Gastrocnemius medialis (tissue), 4 donors: Measurements from ENCODE around the gene CDKL5. TPM values are rescaled to one million over a fixed set of nuclear protein-coding genes. Genes with fewer than 3 reads are reported as not detected.

Experiments
- ATAC-seq, 2 donors: fragments of 150-250 bp; one replicate each; pipeline ENCODE4 v1.9.1; 2016
- DNase-seq, 2 donors: peaks; one replicate each; pipeline ENCODE4 v3.0.0-alpha.2; 2019
- H3K27ac ChIP-seq, 4 donors: fragments of 200-600 bp; sonication (generic); 1 replicate in 1 of 4; 2 replicates in 3 of 4; pipeline ENCODE4 v1.5.1; 2016 to 2018; ENCODE audit warnings: mild to moderate bottlenecking in 2 of 4, moderate library complexity in 1 of 4
- H3K27me3 ChIP-seq, 3 donors: fragments of 200-600 bp; sonication (generic) in 2 of 3; 1 replicate in 1 of 3; 2 replicates in 2 of 3; pipeline versions ENCODE4 v1.5.1 to v1.6.0; 2016 to 2019; ENCODE audit warnings: mild to moderate bottlenecking in 1 of 3, moderate library complexity in 1 of 3
- H3K36me3 ChIP-seq, 2 donors: fragments of 200-600 bp; sonication (generic) in 1 of 2; one replicate each; pipeline ENCODE4 v1.5.1; 2017 to 2018
- H3K4me1 ChIP-seq, 2 donors: fragments of 200-600 bp; sonication (generic) in 1 of 2; one replicate each; pipeline ENCODE4 v1.5.1; 2016 to 2017; ENCODE audit warnings: mild to moderate bottlenecking in 2 of 2
- H3K4me3 ChIP-seq, 4 donors: fragments of 200-600 bp; sonication (generic) in 3 of 4; 1 replicate in 1 of 4; 2 replicates in 3 of 4; pipeline ENCODE4 v1.5.1; 2016 to 2019; ENCODE audit warnings: mild to moderate bottlenecking in 2 of 4
- H3K9me3 ChIP-seq, 3 donors: fragments of 200-600 bp; sonication (generic) in 2 of 3; 1 replicate in 1 of 3; 2 replicates in 2 of 3; pipeline ENCODE4 v1.5.1; 2016 to 2019
- POLR2A ChIP-seq, 2 donors: fragments of 450-650 bp; IDR thresholded peaks; one replicate each; pipeline ENCODE4 v1.6.1; 2017; ENCODE audit warnings: antibody characterized with exemption in 2 of 2, mild to moderate bottlenecking in 2 of 2, moderate library complexity in 2 of 2
- in situ Hi-C, 4 donors: fragments of 200-750 bp; cut with MboI; loops; one replicate each; pipeline versions ENCODE4 v1.15.0 to v1.8.0; 2017; ENCODE audit warnings: low sequenced_read_pairs in 4 of 4
- intact Hi-C: fragments of 100-400 bp; cut with DNase I; formaldehyde crosslinking; loops from one replicate; pipeline ENCODE4 v1.15.1; 2023; ENCODE audit warnings: low total_unique reads
- total RNA-seq, 4 donors: library from RNA; depleted of rRNA; stranded (reverse); fragments of >200 nt; gene quantifications; one replicate each; pipeline versions ENCODE4 v1.1.0 to v1.2.3, GENCODE V29; 2016
- TF ChIP-seq, protein P1 (sequence below), 5 experiments: fragments of 450-650 bp in 3 of 5; fragments of 200-600 bp in 2 of 5; sonication (generic) in 2 of 5; IDR thresholded peaks in 4 of 5; conservative IDR thresholded peaks in 1 of 5; 1 replicate in 4 of 5; 2 replicates in 1 of 5; pipeline ENCODE4 v1.5.1; 2016 to 2019; ENCODE audit warnings: antibody characterized with exemption in 5 of 5, mild to moderate bottlenecking in 3 of 5, moderate library complexity in 3 of 5

The CDKL5 gene
- total RNA-seq, 4 donors from 2014 or later, result 1.5 to 3.0 (median 2.8) TPM

DNA sequence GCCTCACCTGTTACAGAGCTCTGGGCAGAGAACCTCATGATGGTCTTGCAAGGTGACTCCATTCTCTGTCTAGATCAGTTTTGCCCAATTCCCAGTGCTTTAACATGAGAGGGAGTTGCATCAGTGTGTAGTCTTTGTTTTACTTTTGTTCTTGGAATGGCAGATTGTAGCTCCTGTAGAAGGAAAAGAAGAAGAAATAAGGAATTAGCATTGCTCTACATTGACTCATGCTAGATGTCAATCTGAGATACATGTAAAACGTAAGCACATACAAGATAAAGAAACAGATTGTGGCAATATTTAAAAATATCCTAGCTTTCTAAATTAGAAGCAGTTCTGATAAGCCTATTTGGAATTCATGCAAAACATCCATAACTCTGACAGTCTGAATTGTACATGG, 266.0 kb downstream of the CDKL5 start:
- no peak for DNase-seq
- Histone ChIP-seq H3K36me3 (no peaks in the 10 kb centered on the region), H3K4me3 (no peak overlapping the region), H3K27ac (no peak overlapping the region), H3K9me3 (no peaks in the 10 kb centered on the region), H3K27me3 (no peaks in the 10 kb centered on the region), H3K4me1 (no peaks in the 10 kb centered on the region)
- in situ Hi-C loops, result loop anchor here in 3 of 4 donors (25.0 kb wide), 2 partner anchors 196 to 279 kb away; no protein-coding TSS in a partner anchor
- no peak for ATAC-seq
- intact Hi-C loops, result no loop called here
- TF ChIP-seq POLR2A (IDR thresholded peaks at IDR 0.05), result no peak

DNA sequence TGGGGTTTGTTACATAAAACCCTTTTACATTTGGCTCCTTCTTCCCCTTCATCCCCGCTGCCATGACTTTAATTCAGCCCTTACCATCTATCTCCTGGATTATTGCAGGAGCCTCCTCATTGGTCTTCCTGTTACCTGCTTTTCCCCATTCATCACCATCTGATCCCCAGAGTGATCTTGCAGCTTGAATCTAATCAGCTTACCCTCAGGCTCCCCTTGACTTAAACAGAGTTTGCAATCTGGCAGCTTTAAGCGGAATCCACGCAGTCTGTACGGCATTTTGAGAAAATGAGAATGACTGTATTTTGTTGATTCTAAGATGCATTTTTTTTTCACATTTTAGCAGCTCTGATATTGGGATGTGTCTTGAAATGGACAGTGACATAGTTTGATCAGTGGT, 267.1 kb downstream of the CDKL5 start:
- no peak for ATAC-seq
- intact Hi-C loops, result no loop called here
- in situ Hi-C loops, result loop anchor here in 3 of 4 donors (25.0 kb wide), 2 partner anchors 195 to 280 kb away; no protein-coding TSS in a partner anchor
- Histone ChIP-seq H3K4me3 (no peak overlapping the region), H3K27ac (no peak overlapping the region), H3K36me3 (no peaks in the 10 kb centered on the region), H3K4me1 (no peaks in the 10 kb centered on the region), H3K9me3 (no peaks in the 10 kb centered on the region), H3K27me3 (no peaks in the 10 kb centered on the region)
- TF ChIP-seq POLR2A (IDR thresholded peaks at IDR 0.05), result no peak
- TF ChIP-seq, protein P1, sequence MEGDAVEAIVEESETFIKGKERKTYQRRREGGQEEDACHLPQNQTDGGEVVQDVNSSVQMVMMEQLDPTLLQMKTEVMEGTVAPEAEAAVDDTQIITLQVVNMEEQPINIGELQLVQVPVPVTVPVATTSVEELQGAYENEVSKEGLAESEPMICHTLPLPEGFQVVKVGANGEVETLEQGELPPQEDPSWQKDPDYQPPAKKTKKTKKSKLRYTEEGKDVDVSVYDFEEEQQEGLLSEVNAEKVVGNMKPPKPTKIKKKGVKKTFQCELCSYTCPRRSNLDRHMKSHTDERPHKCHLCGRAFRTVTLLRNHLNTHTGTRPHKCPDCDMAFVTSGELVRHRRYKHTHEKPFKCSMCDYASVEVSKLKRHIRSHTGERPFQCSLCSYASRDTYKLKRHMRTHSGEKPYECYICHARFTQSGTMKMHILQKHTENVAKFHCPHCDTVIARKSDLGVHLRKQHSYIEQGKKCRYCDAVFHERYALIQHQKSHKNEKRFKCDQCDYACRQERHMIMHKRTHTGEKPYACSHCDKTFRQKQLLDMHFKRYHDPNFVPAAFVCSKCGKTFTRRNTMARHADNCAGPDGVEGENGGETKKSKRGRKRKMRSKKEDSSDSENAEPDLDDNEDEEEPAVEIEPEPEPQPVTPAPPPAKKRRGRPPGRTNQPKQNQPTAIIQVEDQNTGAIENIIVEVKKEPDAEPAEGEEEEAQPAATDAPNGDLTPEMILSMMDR (IDR thresholded peaks at IDR 0.05 in 4 of 5, conservative IDR thresholded peaks at IDR 0.05 in 1 of 5), result no peak
- no peak for DNase-seq

DNA sequence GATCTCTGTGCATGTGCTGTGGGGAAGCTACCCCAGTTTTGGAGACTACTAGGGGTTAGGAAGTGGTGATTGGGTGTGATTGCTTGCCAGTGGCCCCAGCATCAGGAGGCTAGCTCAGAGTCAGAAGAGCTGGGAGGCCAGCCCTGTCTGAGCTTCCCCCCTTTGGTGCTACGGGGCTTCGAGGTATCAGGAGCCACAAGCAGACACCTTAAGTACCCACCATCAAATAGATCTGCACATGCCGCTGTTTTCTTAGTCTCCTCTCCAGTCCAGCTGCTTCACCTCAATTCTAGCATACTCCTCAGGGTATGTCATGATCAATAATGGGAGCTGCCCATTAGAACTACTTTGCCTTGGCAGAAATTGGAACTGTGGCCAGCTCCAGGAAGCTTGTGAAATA, 271.2 kb downstream of the CDKL5 start:
- TF ChIP-seq POLR2A (IDR thresholded peaks at IDR 0.05), result no peak
- TF ChIP-seq, protein P1 (IDR thresholded peaks at IDR 0.05 in 4 of 5, conservative IDR thresholded peaks at IDR 0.05 in 1 of 5), result no peak

DNA sequence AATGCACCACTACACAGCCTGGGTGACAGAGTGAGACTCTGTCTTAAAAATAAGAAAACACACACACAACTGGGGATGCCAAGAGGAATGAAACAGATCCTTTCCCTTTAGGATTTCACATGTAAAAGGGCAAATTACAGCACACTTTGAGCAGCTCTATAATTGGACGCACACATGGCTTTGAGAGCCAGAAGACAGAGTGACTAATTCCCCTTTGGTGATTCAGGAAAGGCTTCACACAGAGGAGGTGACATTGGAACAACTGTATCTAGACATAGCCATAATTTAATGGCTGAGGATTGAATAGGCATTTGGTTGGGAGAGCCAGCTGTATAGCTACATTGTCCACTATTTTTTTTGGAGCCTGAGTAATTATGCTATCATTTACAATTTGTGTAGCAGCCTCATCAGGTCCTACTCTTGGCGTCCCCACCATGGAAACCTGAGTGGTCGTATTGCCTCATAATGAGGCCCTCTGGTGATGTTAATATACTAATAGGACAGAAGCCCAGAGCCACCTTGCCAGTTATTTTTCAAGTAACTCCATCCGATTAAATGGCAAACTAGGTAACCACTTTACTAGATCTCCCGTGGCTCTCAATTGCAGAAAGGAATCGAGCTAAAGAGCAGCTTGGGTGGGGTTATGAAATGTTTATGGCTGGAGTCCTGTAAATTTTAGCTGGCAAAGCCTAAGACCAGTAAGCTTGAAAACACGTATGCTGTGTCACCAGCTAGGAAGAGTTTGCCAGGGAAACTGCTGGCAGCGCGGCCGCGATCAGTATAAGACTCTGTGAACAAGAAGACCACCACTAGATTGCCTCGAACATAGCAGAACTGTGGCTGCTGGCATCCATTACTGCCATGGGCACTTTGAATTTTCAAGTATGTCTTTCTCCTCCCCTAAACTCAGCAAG, 273.6 kb downstream of the CDKL5 start:
- peak; percentile 89 to 92 for ATAC-seq
- H3K36me3 ChIP-seq, result no peaks in the 10 kb centered on the region
- H3K4me1 ChIP-seq, result no peaks in the 10 kb centered on the region
- peak overlapping the region; percentile 60 to 75 (median 72) for H3K27ac ChIP-seq
- no peak overlapping the region for H3K4me3 ChIP-seq
- in situ Hi-C loops (loop anchor here in 3 of 4 donors (25.0 kb wide), 2 partner anchors 188 to 287 kb away; no protein-coding TSS in a partner anchor), intact Hi-C loops (loop anchor here (2.0 kb wide), 4 partner anchors 22 to 196 kb away; no protein-coding TSS in a partner anchor)
- TF ChIP-seq, protein P1 (IDR thresholded peaks at IDR 0.05 in 4 of 5, conservative IDR thresholded peaks at IDR 0.05 in 1 of 5), result no peak
- no peak for TF ChIP-seq POLR2A (IDR thresholded peaks at IDR 0.05)
- no peaks in the 10 kb centered on the region for H3K27me3 ChIP-seq
- DNase-seq, result peak in 1 of 2 donors; percentile 22
- no peaks in the 10 kb centered on the region for H3K9me3 ChIP-seq

More for the DNA sequence above, 271.2 kb downstream of the CDKL5 start:
- Histone ChIP-seq H3K4me1 (no peaks in the 10 kb centered on the region), H3K36me3 (no peaks in the 10 kb centered on the region), H3K9me3 (no peaks in the 10 kb centered on the region), H3K27me3 (no peaks in the 10 kb centered on the region), H3K27ac (no peak overlapping the region), H3K4me3 (no peak overlapping the region)
- intact Hi-C loops, result no loop called here
- in situ Hi-C loops, result loop anchor here in 3 of 4 donors (25.0 kb wide), 2 partner anchors 191 to 284 kb away; no protein-coding TSS in a partner anchor
- ATAC-seq (no peak), DNase-seq (no peak)
